Measurements from ENCODE around the gene RP9.
A peak's percentile ranks its signal among the peaks of the same experiment; 100 is the strongest.

The RP9 gene

GRCh38 chr7:33062023-33062781 is 47.0 kb downstream of the RP9 start, which contains the start of gene NT5C3A:
Gene NT5C3A, minus strand, starts transcription at chr7:33062776. Its CDS starts 71 bp downstream, at chr7:33062705.
- DNase-seq: peak in 1 of 2 experiments; percentile 4

- DNase-seq: no peak
These were observed 47.8 kb downstream of the RP9 start for GRCh38 chr7:33061282-33061937.

- DNase-seq: no peak
These were observed 49.6 kb downstream of the RP9 start for GRCh38 chr7:33059635-33060034.

GRCh38 chr7:33055158-33055557 is 54.0 kb downstream of the RP9 start:
- no peak for DNase-seq

- no peak for DNase-seq
These were observed 54.8 kb downstream of the RP9 start for GRCh38 chr7:33054261-33054964.

- DNase-seq: no peak
These were observed 55.5 kb downstream of the RP9 start for GRCh38 chr7:33053721-33054120.

- DNase-seq: peak in 1 of 2 experiments; percentile 4
These were observed 58.5 kb downstream of the RP9 start for GRCh38 chr7:33050535-33051318.

- no peak for DNase-seq
These were observed 60.5 kb downstream of the RP9 start for GRCh38 chr7:33048704-33049103.

GRCh38 chr7:33048257-33048656 is 60.9 kb downstream of the RP9 start:
- DNase-seq: no peak

GRCh38 chr7:33044986-33045385 is 64.2 kb downstream of the RP9 start:
- DNase-seq: no peak
